Left forelimb (tissue), 1 donor: ENCODE measurements around the gene FAM199X.
"Not testable (repeated sequence)": the region's sequence is repeated elsewhere in the genome, so short reads cannot be mapped to it uniquely, and the experiment has no call there.

ENCODE experiments used
- DNase-seq: peaks from one replicate; pipeline ENCODE4 v3.0.0-alpha.2; 2018; ENCODE audit warnings: low spot score

The FAM199X gene

DNA sequence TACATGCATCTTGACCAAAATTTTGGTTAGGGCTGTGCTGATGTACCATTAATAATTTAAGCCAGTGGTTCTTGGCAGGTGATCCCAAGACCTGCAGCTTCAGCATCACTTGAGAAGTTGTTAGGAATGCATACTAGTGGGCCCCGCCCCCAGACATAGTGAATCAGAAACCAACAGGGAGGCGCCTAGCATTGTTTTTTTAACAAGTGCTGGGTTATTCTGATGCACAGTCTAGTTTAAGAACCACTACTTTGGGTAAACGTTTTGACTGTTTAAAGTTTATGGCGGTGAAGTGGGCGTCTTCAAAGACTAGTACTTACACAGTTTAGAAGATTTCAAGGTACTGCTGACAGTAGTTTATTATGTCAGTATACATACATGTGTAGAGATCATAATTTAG lies 23.6 kb downstream of the FAM199X start:
- no peak for DNase-seq

- no peak for DNase-seq
Measured at GRCh38 chrX:104193485-104193884, 27.2 kb downstream of the FAM199X start.

GRCh38 chrX:104195013-104195412 lies 28.8 kb downstream of the FAM199X start:
- no peak for DNase-seq

DNA sequence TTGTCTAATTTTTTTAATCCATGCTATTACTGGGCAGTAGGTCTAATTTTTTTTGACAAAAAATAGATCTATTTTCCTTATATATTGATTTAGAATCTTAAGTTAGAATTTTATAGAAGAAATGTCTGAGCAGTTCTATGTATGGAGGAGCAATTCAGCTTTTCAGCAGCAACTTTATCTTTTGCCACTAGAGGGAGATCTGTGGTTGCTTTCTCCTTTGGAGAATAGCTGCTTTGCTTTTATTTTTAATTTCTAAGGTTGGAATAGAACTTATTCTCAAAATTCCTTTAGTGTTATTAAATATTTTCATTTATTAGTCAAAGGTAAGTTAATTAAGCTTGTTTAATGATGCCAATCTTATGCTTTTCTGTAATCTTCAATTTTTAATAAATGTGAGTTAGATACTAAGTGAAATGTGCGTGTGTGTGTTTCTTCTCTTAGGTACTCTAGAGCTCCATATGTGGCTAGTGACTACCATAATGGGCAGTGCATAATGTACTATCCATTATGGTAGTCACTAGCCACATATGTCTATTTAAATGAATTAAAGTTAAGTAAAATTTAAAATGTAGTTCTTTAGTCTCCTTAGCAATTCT lies 29.3 kb downstream of the FAM199X start:
- no peak for DNase-seq

DNA sequence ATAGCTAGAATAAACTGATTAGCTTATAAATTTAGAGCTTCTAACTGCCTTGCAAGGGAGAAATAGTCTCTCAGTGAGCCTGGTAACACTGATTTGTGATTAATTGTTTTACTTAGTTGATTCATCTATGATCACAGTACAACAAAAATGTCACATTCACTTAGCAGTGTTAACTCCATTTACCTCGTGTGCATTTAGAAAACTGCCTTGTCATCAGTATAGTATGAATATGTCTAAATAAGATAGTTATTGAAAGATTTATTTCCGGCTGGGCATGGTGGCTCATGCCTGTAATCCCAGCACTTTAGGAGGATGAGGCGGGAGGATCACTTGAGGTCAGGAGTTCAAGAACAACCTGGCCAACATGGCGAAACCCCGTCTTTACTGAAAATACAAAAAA lies 39.3 kb downstream of the FAM199X start:
- DNase-seq: no peak

DNA sequence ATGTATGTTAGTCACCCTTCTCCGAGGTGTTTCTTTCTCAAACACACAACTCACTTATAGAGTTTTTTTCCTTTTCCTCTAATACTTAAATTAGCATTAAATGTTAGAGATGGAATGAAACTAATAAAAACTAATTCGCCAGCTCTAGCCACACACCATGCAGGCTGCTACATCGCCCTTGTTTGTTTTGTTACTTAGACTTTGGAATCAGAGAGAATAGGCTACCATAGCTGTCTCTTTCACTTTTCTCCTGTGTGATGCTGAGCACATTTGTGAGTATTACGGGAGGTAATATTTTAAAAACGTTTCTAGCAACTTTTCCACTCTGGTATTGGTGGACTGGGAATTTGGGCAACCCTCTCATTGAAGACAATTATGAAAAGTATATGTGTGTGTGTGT lies 44.9 kb downstream of the FAM199X start:
- DNase-seq: no peak

GRCh38 chrX:104230060-104230459 lies 63.8 kb downstream of the FAM199X start:
- DNase-seq: not testable (repeated sequence)
